Stimulated activated naive B cell treated with anti-CD40 and anti-IgM and Interleukin-4, amounts not matched to agents 10 μg/mL and 1 μg/mL and 100 μg/mL, for 72 hours (primary cell): ENCODE results near the gene RBFOX1.

Experiments used
- ATAC-seq, 2 donors: fragments of 150-1000 bp; cut with Tn5 transposase; replicated peaks; 2 replicates each; pipeline ENCODE4 v1.10.0; 2021; ENCODE audit warnings: moderate library complexity in 1 of 2
- DNase-seq: peaks from one replicate; pipeline ENCODE4 v3.0.0; 2021
- H3K27ac Mint-ChIP-seq: one replicate; pipeline ENCODE4 v1.8.0; 2022; ENCODE audit warnings: mild to moderate bottlenecking, mixed read lengths
- H3K27me3 Mint-ChIP-seq, 2 donors: one replicate each; pipeline ENCODE4 v1.8.0; 2022; ENCODE audit warnings: mixed read lengths in 2 of 2
- H3K36me3 Mint-ChIP-seq, 2 donors: one replicate each; pipeline ENCODE4 v1.8.0; 2022; ENCODE audit warnings: mixed read lengths in 2 of 2, mild to moderate bottlenecking in 1 of 2
- H3K4me1 Mint-ChIP-seq, 2 donors: one replicate each; pipeline ENCODE4 v1.8.0; 2022; ENCODE audit warnings: mixed read lengths in 2 of 2, mild to moderate bottlenecking in 1 of 2
- H3K4me3 Mint-ChIP-seq, 2 donors: one replicate each; pipeline ENCODE4 v1.8.0; 2022; ENCODE audit warnings: mild to moderate bottlenecking in 2 of 2, mixed read lengths in 2 of 2, moderate library complexity in 1 of 2
- H3K9me3 Mint-ChIP-seq, 2 donors: one replicate each; pipeline ENCODE4 v1.8.0; 2022; ENCODE audit warnings: mixed read lengths in 2 of 2, mild to moderate bottlenecking in 1 of 2

RBFOX1 gene

GRCh38 chr16:7644811-7645210 is 312.2 kb downstream of the RBFOX1 start:
- no peaks in the 10 kb centered on the region for H3K36me3 Mint-ChIP-seq
- H3K4me3 Mint-ChIP-seq = no peak overlapping the region
- H3K27ac Mint-ChIP-seq = no peak overlapping the region
- H3K4me1 Mint-ChIP-seq = no peaks in the 10 kb centered on the region
- DNase-seq (no peak), ATAC-seq (no peak)
- no peaks in the 10 kb centered on the region for H3K27me3 Mint-ChIP-seq
- H3K9me3 Mint-ChIP-seq = peaks cover 0 to 4% of the 10 kb centered on the region in 2 donors

- no peaks in the 10 kb centered on the region for H3K4me1 Mint-ChIP-seq
- DNase-seq (no peak), ATAC-seq (no peak)
- no peaks in the 10 kb centered on the region for H3K36me3 Mint-ChIP-seq
- H3K27ac Mint-ChIP-seq = no peak overlapping the region
- H3K9me3 Mint-ChIP-seq = peaks cover 0 to 4% of the 10 kb centered on the region in 2 donors
- no peaks in the 10 kb centered on the region for H3K27me3 Mint-ChIP-seq
- no peak overlapping the region for H3K4me3 Mint-ChIP-seq
Observed at GRCh38 chr16:7646821-7647500, 314.3 kb downstream of the RBFOX1 start.

GRCh38 chr16:7650431-7650830 is 317.8 kb downstream of the RBFOX1 start:
- no peak overlapping the region for H3K4me3 Mint-ChIP-seq
- H3K9me3 Mint-ChIP-seq = peaks cover 0 to 4% of the 10 kb centered on the region in 2 donors
- no peak overlapping the region for H3K27ac Mint-ChIP-seq
- H3K36me3 Mint-ChIP-seq = no peaks in the 10 kb centered on the region
- no peak for DNase-seq
- H3K4me1 Mint-ChIP-seq = no peaks in the 10 kb centered on the region
- H3K27me3 Mint-ChIP-seq = no peaks in the 10 kb centered on the region
- ATAC-seq = no peak

DNA sequence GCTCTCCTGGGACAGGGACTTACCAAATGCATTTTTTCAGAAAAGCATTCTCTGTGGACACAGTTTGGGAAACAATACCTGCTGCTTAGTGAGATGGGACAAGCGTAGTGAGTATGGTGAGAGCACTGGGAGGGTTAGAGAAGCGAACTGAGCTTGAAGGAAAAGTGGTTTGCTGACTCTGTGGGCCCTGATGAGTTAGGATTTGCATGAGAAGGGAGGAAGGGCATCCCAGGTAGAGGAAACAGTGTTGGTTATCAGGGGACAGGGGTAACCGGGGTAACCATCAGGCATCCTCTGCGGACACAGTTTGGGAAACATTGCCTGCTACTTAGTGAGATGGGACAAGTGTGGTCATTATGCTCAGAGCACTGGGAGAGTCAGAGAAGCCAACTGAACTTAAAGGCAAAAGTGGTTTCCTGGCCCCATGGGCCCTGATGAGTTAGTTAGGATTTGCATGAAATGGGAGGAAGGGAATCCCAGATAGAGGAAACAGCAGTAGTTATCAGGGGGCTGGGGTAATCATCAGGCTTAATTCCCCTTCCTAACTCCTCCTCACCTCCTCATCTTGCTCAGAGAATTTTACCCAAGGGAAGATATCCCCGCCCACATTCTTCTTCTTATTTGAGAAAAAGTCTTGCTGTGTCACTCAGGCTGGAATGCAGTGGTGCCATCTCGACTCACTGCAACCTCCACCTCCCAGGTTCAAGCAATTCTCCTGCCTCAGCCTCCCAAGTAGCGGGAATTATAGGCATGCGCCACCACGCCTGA is 319.3 kb downstream of the RBFOX1 start:
- ATAC-seq (no peak), DNase-seq (no peak)
- no peaks in the 10 kb centered on the region for H3K27me3 Mint-ChIP-seq
- peaks cover under 1 to 2% of the 10 kb centered on the region in 2 donors for H3K9me3 Mint-ChIP-seq
- H3K27ac Mint-ChIP-seq = no peak overlapping the region
- no peak overlapping the region for H3K4me3 Mint-ChIP-seq
- no peaks in the 10 kb centered on the region for H3K36me3 Mint-ChIP-seq
- H3K4me1 Mint-ChIP-seq = no peaks in the 10 kb centered on the region

GRCh38 chr16:7653746-7654461 is 321.3 kb downstream of the RBFOX1 start:
- Mint-ChIP-seq H3K4me1 (no peaks in the 10 kb centered on the region), H3K36me3 (no peaks in the 10 kb centered on the region), H3K27ac (no peak overlapping the region), H3K27me3 (no peaks in the 10 kb centered on the region), H3K4me3 (no peak overlapping the region), H3K9me3 (peaks cover 0 to 2% of the 10 kb centered on the region in 2 donors)
- ATAC-seq = no peak
- DNase-seq = no peak

DNA sequence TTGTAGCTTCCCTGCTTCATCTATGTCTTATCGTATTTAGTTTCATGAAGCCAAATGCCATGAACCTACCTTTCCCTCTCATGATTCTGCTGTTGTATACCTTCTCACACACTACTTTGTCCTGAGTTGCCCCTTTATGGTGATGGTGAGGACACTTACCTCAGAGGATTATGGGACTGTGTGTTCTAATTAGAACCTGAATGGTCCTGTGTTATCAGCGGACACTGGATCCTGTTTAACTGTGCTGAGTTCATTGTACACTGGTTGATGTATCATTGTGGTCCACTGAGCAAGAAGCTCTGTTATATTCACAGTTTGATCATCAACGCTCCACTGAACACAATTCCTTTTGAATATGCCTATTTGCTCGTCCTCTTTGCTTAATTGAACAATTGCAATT is 343.0 kb downstream of the RBFOX1 start:
- no peaks in the 10 kb centered on the region for H3K27me3 Mint-ChIP-seq
- no peaks in the 10 kb centered on the region for H3K36me3 Mint-ChIP-seq
- DNase-seq (no peak), ATAC-seq (no peak)
- H3K9me3 Mint-ChIP-seq = peaks cover 0 to 2% of the 10 kb centered on the region in 2 donors
- H3K27ac Mint-ChIP-seq = no peak overlapping the region
- no peak overlapping the region for H3K4me3 Mint-ChIP-seq
- no peaks in the 10 kb centered on the region for H3K4me1 Mint-ChIP-seq

DNA sequence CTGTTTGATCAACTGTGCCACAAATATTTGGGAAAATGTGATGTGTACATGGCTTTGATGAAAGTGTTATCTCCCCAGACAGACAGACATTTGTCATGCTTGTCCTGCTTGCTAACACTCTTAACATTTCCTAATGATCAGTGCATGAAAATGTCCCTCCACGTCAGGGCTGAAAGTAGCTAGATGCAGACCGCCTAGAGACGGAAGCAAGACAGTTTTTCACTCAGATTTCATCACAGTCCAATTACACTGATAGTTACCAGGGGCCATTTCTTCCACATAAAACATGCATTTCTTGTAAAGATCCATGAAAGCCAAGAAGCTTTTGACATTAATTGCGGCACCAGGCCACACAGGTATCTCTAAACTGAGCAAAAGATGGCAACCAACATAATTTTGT is 347.7 kb downstream of the RBFOX1 start:
- Mint-ChIP-seq H3K4me1 (no peaks in the 10 kb centered on the region), H3K27ac (no peak overlapping the region), H3K4me3 (no peak overlapping the region), H3K27me3 (no peaks in the 10 kb centered on the region), H3K9me3 (peaks cover 0 to 2% of the 10 kb centered on the region in 2 donors), H3K36me3 (no peaks in the 10 kb centered on the region)
- DNase-seq = no peak
- ATAC-seq = no peak

- H3K27me3 Mint-ChIP-seq = no peaks in the 10 kb centered on the region
Observed at GRCh38 chr16:7688811-7689210, 356.2 kb downstream of the RBFOX1 start.

DNA sequence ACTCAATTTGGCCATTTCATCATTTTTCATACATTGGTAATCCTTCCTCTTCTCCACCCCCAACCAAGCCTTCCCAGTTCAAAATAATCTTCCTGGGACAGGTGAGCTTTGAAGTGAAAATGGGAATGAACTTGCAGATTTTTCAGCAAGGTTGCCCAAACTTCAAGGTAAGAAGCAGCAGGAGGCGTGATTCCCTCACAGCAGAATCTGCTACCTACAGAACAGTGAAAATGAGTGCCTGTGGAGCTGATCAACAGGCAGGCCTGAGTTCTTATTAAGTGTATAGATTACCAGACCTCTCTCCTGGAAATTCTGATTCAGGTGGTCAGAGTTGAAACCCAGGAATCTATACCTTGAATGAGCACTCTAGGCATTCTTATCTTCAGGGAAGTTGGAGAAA is 356.6 kb downstream of the RBFOX1 start:
- Mint-ChIP-seq H3K4me3 (no peak overlapping the region), H3K36me3 (no peaks in the 10 kb centered on the region), H3K27me3 (no peaks in the 10 kb centered on the region), H3K27ac (no peak overlapping the region), H3K4me1 (no peaks in the 10 kb centered on the region), H3K9me3 (peaks cover 0 to 7% of the 10 kb centered on the region in 2 donors)
- ATAC-seq (no peak), DNase-seq (no peak)

More at GRCh38 chr16:7688811-7689210, 356.2 kb downstream of the RBFOX1 start:
- DNase-seq (no peak), ATAC-seq (no peak)
- Mint-ChIP-seq H3K4me3 (no peak overlapping the region), H3K27ac (no peak overlapping the region), H3K9me3 (peaks cover 0 to 7% of the 10 kb centered on the region in 2 donors), H3K36me3 (no peaks in the 10 kb centered on the region), H3K4me1 (no peaks in the 10 kb centered on the region)

GRCh38 chr16:7691533-7691932 is 358.9 kb downstream of the RBFOX1 start:
- Mint-ChIP-seq H3K27me3 (no peaks in the 10 kb centered on the region), H3K4me3 (no peak overlapping the region), H3K4me1 (no peaks in the 10 kb centered on the region), H3K36me3 (no peaks in the 10 kb centered on the region), H3K9me3 (peaks cover 0 to 4% of the 10 kb centered on the region in 2 donors), H3K27ac (no peak overlapping the region)
- ATAC-seq (no peak), DNase-seq (no peak)

- H3K9me3 Mint-ChIP-seq = peaks cover 3 to 6% of the 10 kb centered on the region in 2 donors
- ATAC-seq (no peak), DNase-seq (no peak)
- H3K27ac Mint-ChIP-seq = no peak overlapping the region
- H3K27me3 Mint-ChIP-seq = no peaks in the 10 kb centered on the region
- H3K4me3 Mint-ChIP-seq = no peak overlapping the region
- no peaks in the 10 kb centered on the region for H3K36me3 Mint-ChIP-seq
- H3K4me1 Mint-ChIP-seq = no peaks in the 10 kb centered on the region
Observed at GRCh38 chr16:7703672-7704071, 371.0 kb downstream of the RBFOX1 start.

- Mint-ChIP-seq H3K9me3 (peaks cover 9 to 12% of the 10 kb centered on the region in 2 donors), H3K27ac (no peak overlapping the region), H3K4me1 (no peaks in the 10 kb centered on the region), H3K27me3 (no peaks in the 10 kb centered on the region), H3K4me3 (no peak overlapping the region), H3K36me3 (no peaks in the 10 kb centered on the region)
- ATAC-seq = no peak
- DNase-seq = no peak
Observed at GRCh38 chr16:7705885-7706284, 373.2 kb downstream of the RBFOX1 start.

GRCh38 chr16:7709186-7709585 is 376.5 kb downstream of the RBFOX1 start:
- Mint-ChIP-seq H3K4me3 (no peak overlapping the region), H3K27ac (no peak overlapping the region), H3K27me3 (no peaks in the 10 kb centered on the region), H3K4me1 (no peaks in the 10 kb centered on the region), H3K36me3 (no peaks in the 10 kb centered on the region), H3K9me3 (peaks cover 9 to 12% of the 10 kb centered on the region in 2 donors)
- DNase-seq = no peak
- no peak for ATAC-seq

GRCh38 chr16:7713244-7713643 is 380.6 kb downstream of the RBFOX1 start:
- ATAC-seq (no peak), DNase-seq (no peak)
- Mint-ChIP-seq H3K9me3 (peaks cover 6 to 7% of the 10 kb centered on the region in 2 donors), H3K4me3 (no peak overlapping the region), H3K27me3 (no peaks in the 10 kb centered on the region), H3K36me3 (no peaks in the 10 kb centered on the region), H3K4me1 (no peaks in the 10 kb centered on the region), H3K27ac (no peak overlapping the region)

GRCh38 chr16:7714775-7715174 is 382.1 kb downstream of the RBFOX1 start:
- Mint-ChIP-seq H3K9me3 (no peaks in the 10 kb centered on the region), H3K4me1 (no peaks in the 10 kb centered on the region), H3K36me3 (no peaks in the 10 kb centered on the region), H3K27ac (no peak overlapping the region), H3K4me3 (no peak overlapping the region), H3K27me3 (no peaks in the 10 kb centered on the region)
- ATAC-seq (no peak), DNase-seq (no peak)
